ENCODE data around the gene BCAM. TPM values are rescaled to one million over a fixed set of nuclear protein-coding genes. Genes with fewer than 3 reads are reported as not detected.
"Not testable (repeated sequence)": the region's sequence is repeated elsewhere in the genome, so short reads cannot be mapped to it uniquely, and the experiment has no call there.

The BCAM gene
- total RNA-seq, 1 experiment from 2014 or later: 146 TPM

DNA sequence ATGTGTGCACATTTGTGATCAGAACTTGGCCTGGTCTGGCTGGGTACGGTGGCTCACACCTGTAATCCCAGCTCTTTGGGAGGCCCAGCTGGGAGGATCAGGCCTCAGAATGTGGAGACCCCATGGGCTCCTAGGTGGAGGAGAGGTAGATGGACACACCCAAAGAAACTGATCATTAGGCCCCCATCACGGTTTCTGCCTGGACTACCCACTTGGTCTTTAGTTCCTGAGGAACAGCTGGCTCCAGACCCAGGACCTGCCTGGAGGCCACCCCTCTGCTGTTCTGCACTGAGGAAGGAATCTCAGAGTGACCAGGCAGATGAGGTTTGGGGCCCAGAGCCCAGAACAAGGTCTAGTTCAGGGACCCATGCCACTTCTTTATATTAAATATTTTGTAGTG, 29.8 kb upstream of the BCAM start:
- POLR2A ChIA-PET (ENCODE audit: unreplicated experiment): no interaction called here
- Histone ChIP-seq H3K36me3 (ENCODE audit: low read depth) (peaks cover 35% of the 10 kb centered on the region; the same call in 1 of the 2 replicates), H3K27me3 (ENCODE audit: insufficient read depth, low read depth) (no peaks in the 10 kb centered on the region), H3K9me3 (ENCODE audit: insufficient read depth, low read depth) (no peaks in the 10 kb centered on the region), H3K79me2 (ENCODE audit: low read depth) (peaks cover 42% of the 10 kb centered on the region), H3F3A (ENCODE audit: insufficient read depth, low read depth) (peaks cover 69% of the 10 kb centered on the region), H4K20me1 (ENCODE audit: insufficient read depth) (peaks cover 11% of the 10 kb centered on the region), H2AFZ (no peak overlapping the region), H3K9me2 (ENCODE audit: insufficient read depth) (no peaks in the 10 kb centered on the region), H3K4me2 (peak overlapping the region; percentile 82), H3K4me1 (replicated peaks; ENCODE audit: insufficient read depth) (peaks cover 57% of the 10 kb centered on the region), H3K27ac (peak overlapping the region; percentile 42), H3K4me3 (peak overlapping the region; percentile 56; the same call in 1 of the 2 replicates)
- BruUV-seq (replicated peaks): TSS peak; percentile 40
- intact Hi-C loops (cut with micrococcal nuclease; ENCODE audit: unreplicated experiment): loop anchor here (10.0 kb wide), 1 partner anchor 176 kb away; the partner anchor contains the start of gene CLPTM1
- TF ChIP-seq, protein P1, sequence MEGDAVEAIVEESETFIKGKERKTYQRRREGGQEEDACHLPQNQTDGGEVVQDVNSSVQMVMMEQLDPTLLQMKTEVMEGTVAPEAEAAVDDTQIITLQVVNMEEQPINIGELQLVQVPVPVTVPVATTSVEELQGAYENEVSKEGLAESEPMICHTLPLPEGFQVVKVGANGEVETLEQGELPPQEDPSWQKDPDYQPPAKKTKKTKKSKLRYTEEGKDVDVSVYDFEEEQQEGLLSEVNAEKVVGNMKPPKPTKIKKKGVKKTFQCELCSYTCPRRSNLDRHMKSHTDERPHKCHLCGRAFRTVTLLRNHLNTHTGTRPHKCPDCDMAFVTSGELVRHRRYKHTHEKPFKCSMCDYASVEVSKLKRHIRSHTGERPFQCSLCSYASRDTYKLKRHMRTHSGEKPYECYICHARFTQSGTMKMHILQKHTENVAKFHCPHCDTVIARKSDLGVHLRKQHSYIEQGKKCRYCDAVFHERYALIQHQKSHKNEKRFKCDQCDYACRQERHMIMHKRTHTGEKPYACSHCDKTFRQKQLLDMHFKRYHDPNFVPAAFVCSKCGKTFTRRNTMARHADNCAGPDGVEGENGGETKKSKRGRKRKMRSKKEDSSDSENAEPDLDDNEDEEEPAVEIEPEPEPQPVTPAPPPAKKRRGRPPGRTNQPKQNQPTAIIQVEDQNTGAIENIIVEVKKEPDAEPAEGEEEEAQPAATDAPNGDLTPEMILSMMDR (conservative IDR thresholded peaks at IDR 0.05): no peak
- no peak for TF ChIP-seq EZH2 (IDR thresholded peaks at IDR 0.05; ENCODE audit: low read depth)
- DNase-seq: no peak
- CTCF ChIA-PET: no interaction called here

DNA sequence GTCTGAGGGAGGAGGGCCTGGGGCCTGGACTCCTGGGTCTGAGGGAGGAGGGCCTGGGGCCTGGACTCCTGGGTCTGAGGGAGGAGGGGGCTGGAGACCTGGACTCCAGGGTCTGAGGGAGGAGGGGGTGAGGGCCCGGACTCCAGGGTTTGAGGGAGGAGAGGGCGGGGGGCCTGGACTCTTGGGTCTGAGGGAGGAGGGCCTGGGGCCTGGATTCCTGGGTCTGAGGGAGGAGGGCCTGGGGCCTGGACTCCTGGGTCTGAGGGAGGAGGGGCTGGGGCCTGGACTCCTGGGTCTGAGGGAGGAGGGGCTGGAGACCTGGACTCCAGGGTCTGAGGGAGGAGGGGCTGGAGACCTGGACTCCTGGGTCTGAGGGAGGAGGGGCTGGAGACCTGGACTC, 27.2 kb upstream of the BCAM start:
- peaks cover 39% of the 10 kb centered on the region for H3K4me1 ChIP-seq (replicated peaks; ENCODE audit: insufficient read depth)
- H3K27me3 ChIP-seq (ENCODE audit: insufficient read depth, low read depth); H3K4me3 ChIP-seq; DNase-seq; H2AFZ ChIP-seq; BruUV-seq (replicated peaks); H3K9me3 ChIP-seq (ENCODE audit: insufficient read depth, low read depth); H3K4me2 ChIP-seq; H3K9me2 ChIP-seq (ENCODE audit: insufficient read depth); CTCF ChIA-PET; POLR2A ChIA-PET (ENCODE audit: unreplicated experiment): not testable (repeated sequence)
- H3K27ac ChIP-seq: peak overlapping the region; percentile 40; the same call in 1 of the 2 replicates
- intact Hi-C loops (cut with micrococcal nuclease; ENCODE audit: unreplicated experiment): loop anchor here (5.0 kb wide), 1 partner anchor 276 kb away; no protein-coding TSS in a partner anchor
- H4K20me1 ChIP-seq (ENCODE audit: insufficient read depth): peaks cover 18% of the 10 kb centered on the region
- H3K36me3 ChIP-seq (ENCODE audit: low read depth): peaks cover 57% of the 10 kb centered on the region; the same call in 1 of the 2 replicates
- peaks cover 69% of the 10 kb centered on the region for H3F3A ChIP-seq (ENCODE audit: insufficient read depth, low read depth)
- H3K79me2 ChIP-seq (ENCODE audit: low read depth): peaks cover 46% of the 10 kb centered on the region

DNA sequence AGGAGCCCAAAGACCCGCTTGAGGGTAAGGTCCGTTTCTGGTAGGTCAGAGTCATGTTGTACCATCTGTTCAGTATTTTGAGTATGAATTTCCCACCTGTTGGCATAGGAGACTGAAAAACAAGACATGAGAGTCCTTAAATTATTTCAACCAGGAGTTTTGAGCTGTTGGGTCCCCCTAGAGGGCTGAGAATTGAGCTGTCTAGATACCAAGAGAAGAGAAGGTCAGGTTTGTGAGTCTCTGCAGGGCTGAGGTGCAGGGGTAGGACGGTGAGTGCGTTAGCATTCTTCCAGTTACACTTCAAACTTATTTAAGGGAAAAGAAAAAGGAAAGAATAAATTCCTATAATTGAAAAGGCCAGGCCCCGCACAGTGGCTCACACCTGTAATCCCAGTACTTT, 26.2 kb upstream of the BCAM start:
- H4K20me1 ChIP-seq (ENCODE audit: insufficient read depth): peaks cover 18% of the 10 kb centered on the region
- H3K4me1 ChIP-seq (replicated peaks; ENCODE audit: insufficient read depth): peaks cover 32% of the 10 kb centered on the region
- H3K4me2 ChIP-seq: no peak overlapping the region
- CTCF ChIA-PET: interaction anchor here (0.5 to 0.7 kb wide), 2 partner anchors 12 to 62 kb away, joined by 3 read pairs; no protein-coding TSS in a partner anchor
- H3K27ac ChIP-seq: 0 out of 2 replicates have a peak overlapping the region, but pooled peaks have one; percentile 40
- intact Hi-C loops (cut with micrococcal nuclease; ENCODE audit: unreplicated experiment): loop anchor here (5.0 kb wide), 1 partner anchor 275 kb away; no protein-coding TSS in a partner anchor
- peaks cover 44% of the 10 kb centered on the region for H3K79me2 ChIP-seq (ENCODE audit: low read depth)
- no TSS peak for BruUV-seq (replicated peaks)
- DNase-seq: no peak
- peaks cover 59% of the 10 kb centered on the region; the same call in 1 of the 2 replicates for H3K36me3 ChIP-seq (ENCODE audit: low read depth)
- H3K9me2 ChIP-seq (ENCODE audit: insufficient read depth): no peaks in the 10 kb centered on the region
- H2AFZ ChIP-seq: no peak overlapping the region
- H3K4me3 ChIP-seq: no peak overlapping the region
- peaks cover 62% of the 10 kb centered on the region for H3F3A ChIP-seq (ENCODE audit: insufficient read depth, low read depth)
- POLR2A ChIA-PET (ENCODE audit: unreplicated experiment): interaction anchor here (0.6 to 0.7 kb wide), 2 partner anchors 28 to 538 kb away, joined by 3 to 18 read pairs; no protein-coding TSS in a partner anchor
- no peaks in the 10 kb centered on the region for H3K27me3 ChIP-seq (ENCODE audit: insufficient read depth, low read depth)
- no peak for TF ChIP-seq EZH2 (IDR thresholded peaks at IDR 0.05; ENCODE audit: low read depth)
- TF ChIP-seq, protein P1 (conservative IDR thresholded peaks at IDR 0.05): no peak; the same call in 1 of the 2 replicates
- H3K9me3 ChIP-seq (ENCODE audit: insufficient read depth, low read depth): no peaks in the 10 kb centered on the region
